ENCODE results near the gene DEDD2. TPM values are rescaled to one million over a fixed set of nuclear protein-coding genes. Genes with fewer than 3 reads are reported as not detected.

Gene DEDD2
- total RNA-seq, 1 donor from 2014 or later, result 27.1 TPM

DNA sequence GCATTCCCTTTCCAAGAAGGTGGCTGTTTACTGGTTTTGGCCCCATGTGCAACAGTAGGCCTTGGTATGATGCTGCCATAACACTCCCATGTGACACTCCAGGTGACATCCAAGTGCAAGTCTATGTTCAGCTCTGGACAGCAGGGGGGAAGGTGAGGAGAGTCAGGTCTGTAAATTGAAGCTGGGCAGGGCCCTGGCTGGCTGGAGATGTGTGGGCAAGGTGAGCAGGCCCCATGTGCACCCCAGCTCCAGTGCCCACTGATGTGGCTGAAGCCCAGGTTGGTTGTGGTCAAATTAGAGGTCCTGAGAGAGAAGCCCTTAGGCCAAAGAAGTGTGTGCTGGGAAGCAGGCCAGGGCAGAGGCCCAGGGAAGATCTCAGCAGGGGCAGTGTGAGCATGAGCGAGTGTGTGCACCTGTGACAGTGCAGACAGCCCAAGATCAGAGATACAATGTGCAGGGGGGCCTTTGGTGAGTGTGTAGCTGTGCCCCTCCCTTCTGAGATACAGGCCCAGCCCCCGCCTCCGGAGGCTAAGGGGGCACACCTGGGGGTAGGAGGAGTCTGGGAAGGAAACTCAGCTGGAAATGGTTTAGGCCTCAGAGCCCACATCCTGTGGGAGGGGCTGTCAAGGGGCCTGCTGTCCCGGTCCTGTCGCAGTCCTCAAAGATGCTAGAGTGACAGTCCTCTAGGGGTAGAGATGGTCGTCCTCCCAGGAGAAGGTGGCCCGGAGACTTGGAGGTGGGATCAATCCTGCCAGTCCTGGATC is 18.6 kb downstream of the DEDD2 start:
- Mint-ChIP-seq H3K27ac (ENCODE audit: unreplicated experiment) (no peak overlapping the region), H3K27me3 (ENCODE audit: unreplicated experiment) (peaks cover 14% of the 10 kb centered on the region), H3K36me3 (ENCODE audit: low read depth, unreplicated experiment) (peaks cover 53% of the 10 kb centered on the region), H3K9me3 (ENCODE audit: unreplicated experiment) (no peaks in the 10 kb centered on the region), H3K4me3 (ENCODE audit: unreplicated experiment) (peak overlapping the region; percentile 83), H3K4me1 (ENCODE audit: unreplicated experiment) (peaks cover 26% of the 10 kb centered on the region)
- DNase-seq (ENCODE audit: low spot score), result no peak
- TF ChIP-seq, protein P1, sequence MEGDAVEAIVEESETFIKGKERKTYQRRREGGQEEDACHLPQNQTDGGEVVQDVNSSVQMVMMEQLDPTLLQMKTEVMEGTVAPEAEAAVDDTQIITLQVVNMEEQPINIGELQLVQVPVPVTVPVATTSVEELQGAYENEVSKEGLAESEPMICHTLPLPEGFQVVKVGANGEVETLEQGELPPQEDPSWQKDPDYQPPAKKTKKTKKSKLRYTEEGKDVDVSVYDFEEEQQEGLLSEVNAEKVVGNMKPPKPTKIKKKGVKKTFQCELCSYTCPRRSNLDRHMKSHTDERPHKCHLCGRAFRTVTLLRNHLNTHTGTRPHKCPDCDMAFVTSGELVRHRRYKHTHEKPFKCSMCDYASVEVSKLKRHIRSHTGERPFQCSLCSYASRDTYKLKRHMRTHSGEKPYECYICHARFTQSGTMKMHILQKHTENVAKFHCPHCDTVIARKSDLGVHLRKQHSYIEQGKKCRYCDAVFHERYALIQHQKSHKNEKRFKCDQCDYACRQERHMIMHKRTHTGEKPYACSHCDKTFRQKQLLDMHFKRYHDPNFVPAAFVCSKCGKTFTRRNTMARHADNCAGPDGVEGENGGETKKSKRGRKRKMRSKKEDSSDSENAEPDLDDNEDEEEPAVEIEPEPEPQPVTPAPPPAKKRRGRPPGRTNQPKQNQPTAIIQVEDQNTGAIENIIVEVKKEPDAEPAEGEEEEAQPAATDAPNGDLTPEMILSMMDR (IDR thresholded peaks at IDR 0.05; ENCODE audit: unreplicated experiment), result no peak

DNA sequence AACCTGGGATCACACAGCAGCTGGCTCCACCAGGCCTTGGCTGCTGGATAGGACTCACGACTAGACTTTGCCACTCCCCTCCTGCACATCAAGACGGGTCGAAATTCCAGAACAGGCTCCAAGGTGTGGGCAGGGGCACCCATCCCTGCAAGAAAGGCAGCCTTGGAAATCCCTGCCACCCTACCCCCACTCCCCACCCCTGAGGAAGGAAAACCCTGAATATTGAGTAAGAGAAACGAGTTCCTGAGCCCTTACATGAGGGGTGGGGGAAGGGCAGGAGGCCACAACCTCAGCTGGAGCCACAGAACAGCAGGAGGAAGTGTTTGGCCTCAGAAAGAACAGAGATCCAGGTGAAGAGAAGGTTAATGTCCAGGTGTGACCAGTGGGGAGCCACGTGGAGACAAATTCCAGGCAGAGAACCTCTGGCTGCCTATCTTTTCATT is 20.1 kb downstream of the DEDD2 start:
- Mint-ChIP-seq H3K4me3 (ENCODE audit: unreplicated experiment) (no peak overlapping the region), H3K36me3 (ENCODE audit: low read depth, unreplicated experiment) (peaks cover 46% of the 10 kb centered on the region), H3K9me3 (ENCODE audit: unreplicated experiment) (no peaks in the 10 kb centered on the region), H3K27ac (ENCODE audit: unreplicated experiment) (no peak overlapping the region), H3K4me1 (ENCODE audit: unreplicated experiment) (peaks cover 26% of the 10 kb centered on the region), H3K27me3 (ENCODE audit: unreplicated experiment) (peaks cover 13% of the 10 kb centered on the region)
- TF ChIP-seq, protein P1 (IDR thresholded peaks at IDR 0.05; ENCODE audit: unreplicated experiment), result no peak
- no peak for DNase-seq (ENCODE audit: low spot score)

DNA sequence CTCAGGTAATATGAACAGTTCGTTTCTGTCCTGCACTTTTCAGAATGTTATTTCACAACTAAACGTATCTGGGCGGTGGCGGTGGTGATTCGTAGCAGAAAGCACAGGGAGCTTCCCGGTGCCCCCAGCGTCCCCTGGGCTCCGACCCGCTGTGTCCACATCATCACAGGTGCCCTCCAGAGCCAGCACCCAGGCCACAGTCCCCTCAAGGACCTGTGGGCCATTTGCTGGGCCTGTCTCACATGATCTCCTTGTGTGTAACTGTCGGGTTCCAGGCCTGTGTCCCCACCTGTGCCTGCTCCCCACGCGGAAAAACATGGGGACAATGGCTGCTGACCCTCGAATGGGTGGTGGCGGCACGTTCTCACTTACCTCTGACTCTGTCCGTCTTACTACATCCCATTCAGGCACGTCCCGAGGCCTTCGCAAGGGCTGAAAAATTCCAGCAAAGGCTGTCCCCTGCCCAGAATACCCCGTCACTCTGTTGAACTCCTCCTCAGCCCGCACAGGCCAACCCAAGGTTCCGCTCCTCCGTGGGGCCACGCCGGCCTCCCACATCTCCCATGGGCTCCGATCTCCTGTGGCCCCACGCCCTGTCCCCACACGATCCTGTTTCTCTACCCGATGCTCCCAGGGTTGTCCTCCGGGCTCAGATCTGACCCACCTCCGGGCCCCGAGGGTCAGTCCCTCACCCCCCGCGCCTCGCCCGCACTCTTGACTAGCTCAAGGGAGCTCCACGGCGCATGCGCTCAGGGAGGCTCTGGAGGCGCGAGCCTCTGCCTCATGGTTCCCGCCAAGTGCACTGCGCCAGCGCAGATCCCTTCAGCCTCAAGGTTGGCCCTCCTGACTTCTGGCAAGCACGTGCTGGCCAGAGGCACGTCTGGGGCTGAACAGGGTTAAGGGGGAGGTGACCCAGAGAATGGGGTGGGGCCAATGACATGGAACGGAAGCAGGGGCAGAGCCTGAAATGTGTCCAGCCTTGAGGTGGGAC is 21.2 kb downstream of the DEDD2 start:
- Mint-ChIP-seq H3K9me3 (ENCODE audit: unreplicated experiment) (no peaks in the 10 kb centered on the region), H3K27ac (ENCODE audit: unreplicated experiment) (peak overlapping the region; percentile 57), H3K4me1 (ENCODE audit: unreplicated experiment) (peaks cover 26% of the 10 kb centered on the region), H3K36me3 (ENCODE audit: low read depth, unreplicated experiment) (peaks cover 41% of the 10 kb centered on the region), H3K27me3 (ENCODE audit: unreplicated experiment) (peaks cover 9% of the 10 kb centered on the region), H3K4me3 (ENCODE audit: unreplicated experiment) (no peak overlapping the region)
- no peak for DNase-seq (ENCODE audit: low spot score)
- TF ChIP-seq, protein P1 (IDR thresholded peaks at IDR 0.05; ENCODE audit: unreplicated experiment), result no peak

DNA sequence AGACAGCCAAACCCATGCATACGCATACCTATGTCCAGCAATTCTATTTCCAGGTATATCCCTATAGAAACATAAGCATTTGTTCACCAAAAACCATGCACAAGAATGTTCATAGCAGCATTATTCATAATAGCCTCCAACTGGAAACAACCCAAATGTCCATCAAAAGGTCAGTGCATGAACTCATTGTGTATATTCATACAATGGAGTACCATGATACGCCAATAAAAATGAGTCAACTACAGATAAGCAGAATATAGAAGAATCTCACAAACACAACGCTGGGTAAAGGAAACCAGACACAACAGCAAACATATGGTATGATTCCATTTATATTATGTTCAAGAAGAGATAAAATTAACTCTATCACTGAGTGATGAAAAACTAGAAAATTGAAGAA is 23.8 kb downstream of the DEDD2 start:
- DNase-seq (ENCODE audit: low spot score), result no peak
- Mint-ChIP-seq H3K27me3 (ENCODE audit: unreplicated experiment) (peaks cover 13% of the 10 kb centered on the region), H3K4me3 (ENCODE audit: unreplicated experiment) (no peak overlapping the region), H3K4me1 (ENCODE audit: unreplicated experiment) (peaks cover 12% of the 10 kb centered on the region), H3K27ac (ENCODE audit: unreplicated experiment) (no peak overlapping the region), H3K9me3 (ENCODE audit: unreplicated experiment) (no peaks in the 10 kb centered on the region), H3K36me3 (ENCODE audit: low read depth, unreplicated experiment) (peaks cover 24% of the 10 kb centered on the region)
- TF ChIP-seq, protein P1 (IDR thresholded peaks at IDR 0.05; ENCODE audit: unreplicated experiment), result no peak

All from endothelial cell (in vitro differentiated cells).